GM12878 (cell line): ENCODE measurements around the gene MYO1C. TPM values are rescaled to one million over a fixed set of nuclear protein-coding genes. Genes with fewer than 3 reads are reported as not detected.

ENCODE experiments used
- ATAC-seq: fragments of 200-7000 bp; cut with Tn5 transposase; 3 replicates; pipeline ENCODE4 v1.9.1; 2020; ENCODE audit warnings: mild to moderate bottlenecking, moderate library complexity
- BruUV-seq: library from RNA; stranded (reverse); fragments of 400-500 nt; replicated peaks from 2 replicates; lab custom pipeline; 2021; lab: Mats Ljungman, UMichigan
- CTCF ChIA-PET: fragments of 300-600 bp; sonication (Branson Sonifier 250); formaldehyde crosslinking; extraction: SDS; loops from one replicate; lab custom pipeline; 2021; ENCODE audit warnings: inconsistent platforms; lab: Yijun Ruan, JAX
- POLR2A ChIA-PET: fragments of 350-600 bp; formaldehyde crosslinking; extraction: SDS; loops from one replicate; lab custom pipeline; 2021; ENCODE audit warnings: inconsistent platforms; lab: Charles Lee
- RAD21 ChIA-PET: fragments of 300-600 bp; sonication (Branson Sonifier 250); formaldehyde crosslinking; loops from one replicate; lab custom pipeline; 2023; ENCODE audit warnings: antibody characterized with exemption; ENCODE audit not compliant: unreplicated experiment; lab: Charles Lee
- SMC1A ChIA-PET: fragments of 300-600 bp; sonication (Branson Sonifier 250); formaldehyde crosslinking; loops from one replicate; lab custom pipeline; 2023; ENCODE audit not compliant: unreplicated experiment, uncharacterized antibody; lab: Charles Lee
- DNase-seq: peaks from one replicate; pipeline ENCODE4 v3.0.0-alpha.2; 2011; ENCODE audit warnings: low read depth, low spot score
- FAIRE-seq: peaks from 3 replicates; lab custom pipeline; 2011; peaks lifted over from hg19 to GRCh38; lab: Jason Lieb, UNC
- H2AFZ ChIP-seq: 2 replicates; pipeline ENCODE4 v1.6.0; 2011; ENCODE audit warnings: low read depth, low read length, control low read depth; ENCODE audit not compliant: control insufficient read depth
- H3K27ac ChIP-seq: 2 replicates; pipeline ENCODE4 v1.5.1; 2011; ENCODE audit warnings: control low read depth; ENCODE audit not compliant: control insufficient read depth, insufficient read depth
- H3K27me3 ChIP-seq, 2 experiments: replicated peaks in 1 of 2; 2 replicates each; pipeline versions ENCODE4 v1.6.0 to v1.6.1; 2011; ENCODE audit warnings: low read length in 1 of 2; ENCODE audit not compliant: control insufficient read depth in 2 of 2, insufficient read depth in 2 of 2
- H3K36me3 ChIP-seq, 2 experiments: 2 replicates each; pipeline ENCODE4 v1.5.1; 2011; ENCODE audit warnings: low read length in 1 of 2; ENCODE audit not compliant: control insufficient read depth in 2 of 2, insufficient read depth in 2 of 2
- H3K4me1 ChIP-seq: 2 replicates; pipeline ENCODE4 v1.6.1; 2011; ENCODE audit warnings: mild to moderate bottlenecking, low read length, moderate library complexity, mixed read lengths; ENCODE audit not compliant: control insufficient read depth, insufficient read depth
- H3K4me2 ChIP-seq: 2 replicates; pipeline ENCODE4 v1.6.0; 2011; ENCODE audit warnings: control low read depth; ENCODE audit not compliant: control insufficient read depth, insufficient read depth
- H3K4me3 ChIP-seq: fragments of 200-600 bp; sonication (generic); 2 replicates; pipeline ENCODE4 v1.5.1; 2016
- H3K79me2 ChIP-seq: 2 replicates; pipeline ENCODE4 v1.6.0; 2011; ENCODE audit warnings: low read length; ENCODE audit not compliant: control insufficient read depth, insufficient read depth
- H3K9ac ChIP-seq: 2 replicates; pipeline ENCODE4 v1.8.0; 2011; ENCODE audit warnings: low read length, control low read depth, mixed read lengths; ENCODE audit not compliant: control insufficient read depth, insufficient read depth
- H3K9me3 ChIP-seq: replicated peaks from 3 replicates; pipeline ENCODE4 v1.5.1; 2011; ENCODE audit warnings: mild to moderate bottlenecking, low read length; ENCODE audit not compliant: control insufficient read depth, insufficient read depth
- H4K20me1 ChIP-seq: 2 replicates; pipeline ENCODE4 v1.6.0; 2011; ENCODE audit not compliant: control insufficient read depth, insufficient read depth
- ATF7 ChIP-seq: fragments of 450-650 bp; IDR thresholded peaks from 2 replicates; pipeline ENCODE4 v1.6.1; 2016; ENCODE audit warnings: low read depth, mild to moderate bottlenecking
- BCL11A ChIP-seq: IDR thresholded peaks from 2 replicates; pipeline ENCODE4 v1.6.1; 2011; ENCODE audit warnings: low read depth, low read length
- ETV6 ChIP-seq, 2 experiments: fragments of 450-650 bp in 1 of 2; IDR thresholded peaks in 1 of 2; conservative IDR thresholded peaks in 1 of 2; 2 replicates each; pipeline ENCODE4 v1.6.1; 2014; ENCODE audit warnings: antibody characterized with exemption in 1 of 2, borderline replicate concordance in 1 of 2, low read depth in 1 of 2, mild to moderate bottlenecking in 1 of 2, moderate library complexity in 1 of 2
- GATAD2B ChIP-seq: fragments of 450-650 bp; conservative IDR thresholded peaks from 2 replicates; pipeline ENCODE4 v1.6.1; 2017; ENCODE audit warnings: low read depth, mild to moderate bottlenecking, moderate library complexity
- HDAC2 ChIP-seq: fragments of 200-600 bp; sonication (generic); IDR thresholded peaks from 2 replicates; pipeline ENCODE4 v1.6.1; 2017
- MEF2A ChIP-seq: IDR thresholded peaks from 2 replicates; pipeline ENCODE4 v1.6.1; 2011; ENCODE audit warnings: low read depth, mild to moderate bottlenecking, low read length, moderate library complexity; ENCODE audit not compliant: insufficient read depth
- MEF2B ChIP-seq: fragments of 450-650 bp; IDR thresholded peaks from 2 replicates; pipeline ENCODE4 v1.6.1; 2018; ENCODE audit warnings: mild to moderate bottlenecking, moderate library complexity; ENCODE audit not compliant: partially characterized antibody, poor library complexity, severe bottlenecking
- PAX5 ChIP-seq: IDR thresholded peaks from 2 replicates; pipeline ENCODE4 v1.6.1; 2011; ENCODE audit warnings: low read depth, low read length, borderline replicate concordance
- RBBP5 ChIP-seq: fragments of 200-600 bp; sonication (generic); conservative IDR thresholded peaks from 2 replicates; pipeline ENCODE4 v1.6.1; 2016
- RELA ChIP-seq: fragments of 450-650 bp; IDR thresholded peaks from 2 replicates; pipeline ENCODE4 v1.8.0; 2014; ENCODE audit warnings: borderline replicate concordance; ENCODE audit not compliant: partially characterized antibody
- RELB ChIP-seq: fragments of 450-650 bp; IDR thresholded peaks from 2 replicates; pipeline ENCODE4 v1.6.1; 2017; ENCODE audit warnings: low read depth, mild to moderate bottlenecking, moderate library complexity
- SPI1 ChIP-seq: IDR thresholded peaks from 2 replicates; pipeline ENCODE4 v1.6.1; 2011; ENCODE audit warnings: low read depth, mild to moderate bottlenecking, low read length, moderate library complexity, borderline replicate concordance; ENCODE audit not compliant: insufficient read depth
- SRF ChIP-seq, 2 experiments: IDR thresholded peaks; 2 replicates each; pipeline ENCODE4 v1.6.1; 2011; ENCODE audit warnings: low read depth in 2 of 2, low read length in 2 of 2, mild to moderate bottlenecking in 1 of 2, moderate library complexity in 1 of 2
- TBL1XR1 ChIP-seq: IDR thresholded peaks from 2 replicates; pipeline ENCODE4 v1.6.1; 2012; ENCODE audit warnings: low read depth, low read length, improper control_type of control experiment
- ZBED1 ChIP-seq: IDR thresholded peaks from 2 replicates; pipeline ENCODE4 v1.6.1; 2016; ENCODE audit warnings: borderline replicate concordance
- ZNF687 ChIP-seq: fragments of 450-650 bp; IDR thresholded peaks from 2 replicates; pipeline ENCODE4 v1.6.1; 2017; ENCODE audit warnings: mild to moderate bottlenecking, moderate library complexity
- ZSCAN29 ChIP-seq: fragments of 450-650 bp; IDR thresholded peaks from 2 replicates; pipeline ENCODE4 v1.6.1; 2017; ENCODE audit warnings: mild to moderate bottlenecking, moderate library complexity
- WGBS: methylation state at CpG from one replicate; pipeline ENCODE4 v1.1.6; 2016; ENCODE audit warnings: low lambda C conversion rate; ENCODE audit not compliant: insufficient replicate concordance, insufficient coverage; ENCODE audit errors: missing lambda C conversion rate; 5-methylcytosine and 5-hydroxymethylcytosine counted together
- in situ Hi-C: fragments of 300-500 bp; cut with MboI; formaldehyde crosslinking; loops from 9 replicates; pipeline ENCODE4 v1.14.3; 2018; ENCODE audit warnings: mixed read lengths
- intact Hi-C: fragments of 100-400 bp; cut with micrococcal nuclease; formaldehyde crosslinking; loops from one replicate; pipeline ENCODE4 v1.14.2; 2022; ENCODE audit not compliant: unreplicated experiment
- polyA plus RNA-seq, 11 experiments: library from polyadenylated mRNA; depleted of rRNA in 4 of 11; unstranded in 6 of 11; stranded (reverse) in 5 of 11; fragments of >200 nt; fragmentation: Nextera tagmentation in 4 of 11; fragmentation: Illumina TruSeq in 1 of 11; extraction: Ambion mirVana in 4 of 11; extraction: Trizol in 1 of 11; gene quantifications; 1 replicate in 1 of 11; 2 replicates in 10 of 11; pipeline versions ENCODE4 v1.2.1 to v1.2.3, GENCODE V29; 2011 to 2016; ENCODE audit warnings: inconsistent platforms in 2 of 11, missing spikeins in 2 of 11, low read depth in 1 of 11
- total RNA-seq, 4 experiments: library from RNA; depleted of rRNA in 3 of 4; stranded (reverse); fragments of >200 nt in 3 of 4; fragmentation: Illumina TruSeq in 1 of 4; extraction: Trizol in 1 of 4; gene quantifications; 2 replicates each; pipeline versions ENCODE4 v1.2.1 to v1.2.3, GENCODE V29; 2013 to 2021

Gene MYO1C
- total and polyA plus RNA-seq, 10 of the 15 experiments (the other 5 are each of a cell fraction or from before 2014, with no cell fraction given) = 1.2 to 92.0 (median 36.6) TPM

- Histone ChIP-seq H3K79me2 (no peaks in the 10 kb centered on the region; the same call in 1 of the 2 replicates), H2AFZ (peak overlapping the region; percentile 11), H3K4me3 (peak overlapping the region; percentile 63), H3K36me3 (peaks cover 3 to 15% of the 10 kb centered on the region in 2 experiments), H4K20me1 (no peaks in the 10 kb centered on the region), H3K4me1 (peaks cover 27% of the 10 kb centered on the region), H3K4me2 (peak overlapping the region; percentile 23), H3K9ac (peak overlapping the region; percentile 53), H3K9me3 (no peaks in the 10 kb centered on the region), H3K27ac (peak overlapping the region; percentile 54), H3K27me3 (no peaks in the 10 kb centered on the region)
- WGBS = 12% methylated on average over 28 of the region's 31 CpGs
- peak; percentile 80 for FAIRE-seq
- intact Hi-C loops = no loop called here
- peak; percentile 67 for DNase-seq
- in situ Hi-C loops = no loop called here
- CTCF ChIA-PET = interaction anchor here (0.8 to 2.7 kb wide), 5 partner anchors 10 to 155 kb away, joined by 3 to 14 read pairs (median 5); partner anchors contain the start of genes INPP5K and SLC43A2
- RAD21 ChIA-PET = interaction anchor here (0.6 to 2.3 kb wide), 16 partner anchors 10 to 242 kb away, joined by 3 to 17 read pairs (median 4); partner anchors contain the start of gene INPP5K
- SMC1A ChIA-PET = interaction anchor here (0.9 to 2.2 kb wide), 11 partner anchors 10 to 132 kb away, joined by 3 to 10 read pairs (median 4); partner anchors contain the start of gene INPP5K
- no TSS peak for BruUV-seq
- POLR2A ChIA-PET = interaction anchor here (0.6 to 3.2 kb wide), 15 partner anchors 9 to 705 kb away, joined by 3 to 22 read pairs (median 4); partner anchors contain the start of genes CRK, INPP5K and MYO1C
- ATAC-seq = peak; percentile 87
- TF ChIP-seq BCL11A (peak; percentile 46; the same call in 1 of the 2 replicates), ATF7 (peak; percentile 55), ZNF687 (peak; percentile 57; the same call in 1 of the 2 replicates), RELA (peak; percentile 95), SPI1 (peak; percentile 39; the same call in 1 of the 2 replicates), RBBP5 (no peak), SRF (IDR thresholded peaks at IDR 0.05; ENCODE audit: low read depth in 2 of 2, low read length in 2 of 2) (0 out of 4 replicates have a peak, but pooled peaks of 1 of the 2 experiments have one; percentile 3), ZSCAN29 (0 out of 2 replicates have a peak, but pooled peaks have one; percentile 13), ETV6 (conservative IDR thresholded peaks at IDR 0.05 in 1 of 2, IDR thresholded peaks at IDR 0.05 in 1 of 2; ENCODE audit: borderline replicate concordance in 1 of 2, low read depth in 1 of 2) (peak in 1 of 2 experiments; percentile 32; a peak in 1 of 4 replicates), GATAD2B (peak; percentile 77), PAX5 (peak; percentile 94), ZBED1 (peak; percentile 75; the same call in 1 of the 2 replicates), RELB (peak; percentile 91), TBL1XR1 (peak; percentile 70; the same call in 1 of the 2 replicates), HDAC2 (no peak), MEF2B (peak; percentile 48), MEF2A (peak; percentile 60; the same call in 1 of the 2 replicates)
Measured at GRCh38 chr17:1474402-1475189, 17.9 kb downstream of the MYO1C start.
